H9 (cell line): ENCODE measurements around the gene PARM1. TPM values are rescaled to one million over a fixed set of nuclear protein-coding genes. Genes with fewer than 3 reads are reported as not detected.

Experiments
- DNase-seq: peaks from one replicate; pipeline ENCODE4 v3.0.0-alpha.2; 2017
- H2AFZ ChIP-seq: one replicate; pipeline ENCODE4 v1.6.1; 2013; ENCODE audit warnings: mild to moderate bottlenecking, low read length, control low read depth, moderate library complexity
- H2AK5ac ChIP-seq: 2 replicates; pipeline ENCODE4 v1.6.1; 2013; ENCODE audit warnings: low read length, control low read depth, mixed read lengths; ENCODE audit not compliant: insufficient read length
- H2BK120ac ChIP-seq: one replicate; pipeline ENCODE4 v1.6.1; 2013; ENCODE audit warnings: low read depth, mild to moderate bottlenecking, low read length, control low read depth, inconsistent platforms; ENCODE audit not compliant: poor library complexity, severe bottlenecking
- H2BK12ac ChIP-seq: 2 replicates; pipeline ENCODE4 v1.6.1; 2013; ENCODE audit warnings: low read length, control low read depth, mixed read lengths, low read depth; ENCODE audit not compliant: insufficient read length
- H2BK15ac ChIP-seq: 2 replicates; pipeline ENCODE4 v1.6.1; 2013; ENCODE audit warnings: low read depth, low read length, control low read depth
- H2BK20ac ChIP-seq: one replicate; pipeline ENCODE4 v1.6.1; 2013; ENCODE audit warnings: low read depth, mild to moderate bottlenecking, low read length, control low read depth, inconsistent platforms; ENCODE audit not compliant: poor library complexity, severe bottlenecking
- H2BK5ac ChIP-seq: 2 replicates; pipeline ENCODE4 v1.6.1; 2013; ENCODE audit warnings: low read length, control low read depth, mixed read lengths; ENCODE audit not compliant: insufficient read length
- H3K14ac ChIP-seq: 2 replicates; pipeline ENCODE4 v1.6.1; 2013; ENCODE audit warnings: low read length, control low read depth; ENCODE audit not compliant: insufficient read depth
- H3K18ac ChIP-seq: 2 replicates; pipeline ENCODE4 v1.6.1; 2013; ENCODE audit warnings: low read depth, mild to moderate bottlenecking, mixed read lengths, low read length, control low read depth; ENCODE audit not compliant: insufficient read length
- H3K23ac ChIP-seq: 2 replicates; pipeline ENCODE4 v1.6.1; 2013; ENCODE audit warnings: low read length, control low read depth, mixed read lengths, low read depth; ENCODE audit not compliant: insufficient read length
- H3K23me2 ChIP-seq: 2 replicates; pipeline ENCODE4 v1.6.1; 2013; ENCODE audit warnings: low read depth, mild to moderate bottlenecking, mixed read lengths, low read length, control low read depth; ENCODE audit not compliant: insufficient read length, poor library complexity, severe bottlenecking
- H3K27ac ChIP-seq: 2 replicates; pipeline ENCODE4 v1.5.1; 2013; ENCODE audit warnings: low read length, control low read depth, mixed read lengths, low read depth; ENCODE audit not compliant: insufficient read length
- H3K27me3 ChIP-seq: 2 replicates; pipeline ENCODE4 v1.6.1; 2013; ENCODE audit warnings: low read length, control low read depth, inconsistent platforms; ENCODE audit not compliant: insufficient read depth
- H3K4ac ChIP-seq: 2 replicates; pipeline ENCODE4 v1.6.1; 2013; ENCODE audit warnings: low read depth, mild to moderate bottlenecking, control low read depth, inconsistent platforms, low read length, moderate library complexity
- H3K4me1 ChIP-seq: 2 replicates; pipeline ENCODE4 v1.6.1; 2013; ENCODE audit warnings: low read length, control low read depth, inconsistent platforms; ENCODE audit not compliant: insufficient read depth
- H3K4me2 ChIP-seq: 2 replicates; pipeline ENCODE4 v1.6.1; 2013; ENCODE audit warnings: low read length, control low read depth, mixed read lengths; ENCODE audit not compliant: insufficient read length, insufficient read depth
- H3K56ac ChIP-seq: 2 replicates; pipeline ENCODE4 v1.6.1; 2013; ENCODE audit warnings: low read depth, mild to moderate bottlenecking, mixed read lengths, low read length, control low read depth; ENCODE audit not compliant: insufficient read length
- H3K79me1 ChIP-seq: 2 replicates; pipeline ENCODE4 v1.6.1; 2013; ENCODE audit warnings: low read depth, mild to moderate bottlenecking, moderate library complexity, low read length, control low read depth, inconsistent platforms; ENCODE audit not compliant: insufficient read depth, poor library complexity, severe bottlenecking
- H3K79me2 ChIP-seq: 2 replicates; pipeline ENCODE4 v1.6.1; 2013; ENCODE audit warnings: low read length, control low read depth, inconsistent platforms; ENCODE audit not compliant: insufficient read depth
- H3K9ac ChIP-seq: 2 replicates; pipeline ENCODE4 v1.6.1; 2013; ENCODE audit warnings: low read length, control low read depth, mixed read lengths; ENCODE audit not compliant: insufficient read length; ENCODE audit errors: extremely low read depth
- H3K9me3 ChIP-seq: one replicate; pipeline ENCODE4 v1.6.1; 2013; ENCODE audit warnings: low read depth, low read length, inconsistent platforms; ENCODE audit not compliant: control insufficient read depth
- H3T11ph ChIP-seq: one replicate; pipeline ENCODE4 v1.6.1; 2013; ENCODE audit warnings: mild to moderate bottlenecking, low read length, control low read depth, inconsistent platforms
- H4K20me1 ChIP-seq: one replicate; pipeline ENCODE4 v1.6.1; 2013; ENCODE audit not compliant: control insufficient read depth, insufficient read length, insufficient read depth
- H4K5ac ChIP-seq: 2 replicates; pipeline ENCODE4 v1.6.1; 2013; ENCODE audit warnings: low read depth, mild to moderate bottlenecking, mixed read lengths, low read length, control low read depth; ENCODE audit not compliant: insufficient read length
- H4K8ac ChIP-seq: replicated peaks from 2 replicates; pipeline ENCODE4 v1.6.1; 2013; ENCODE audit warnings: low read length, control low read depth, mixed read lengths, low read depth; ENCODE audit not compliant: insufficient read length
- H4K91ac ChIP-seq: 2 replicates; pipeline ENCODE4 v1.6.1; 2013; ENCODE audit warnings: low read depth, mild to moderate bottlenecking, moderate library complexity, mixed read lengths, low read length, control low read depth; ENCODE audit not compliant: insufficient read length
- H3K27ac Mint-ChIP-seq, 3 experiments: 2 replicates in 2 of 3; 3 replicates in 1 of 3; pipeline ENCODE4 v1.8.0; 2020 to 2021; ENCODE audit warnings: mixed read lengths in 3 of 3, mild to moderate bottlenecking in 1 of 3, moderate library complexity in 1 of 3
- H3K27me3 Mint-ChIP-seq: 2 replicates; pipeline ENCODE4 v1.8.0; 2021; ENCODE audit warnings: low read depth, mild to moderate bottlenecking, moderate library complexity, mixed read lengths
- H3K36me3 Mint-ChIP-seq, 3 experiments: 2 replicates in 2 of 3; 3 replicates in 1 of 3; pipeline ENCODE4 v1.8.0; 2020 to 2021; ENCODE audit warnings: low read depth in 3 of 3, mixed read lengths in 3 of 3; ENCODE audit not compliant: insufficient read depth in 1 of 3
- H3K4me1 Mint-ChIP-seq, 2 experiments: 2 replicates each; pipeline ENCODE4 v1.8.0; 2020; ENCODE audit warnings: mixed read lengths in 2 of 2
- H3K4me3 Mint-ChIP-seq, 2 experiments: 2 replicates in 1 of 2; 3 replicates in 1 of 2; pipeline ENCODE4 v1.8.0; 2020 to 2021; ENCODE audit warnings: mild to moderate bottlenecking in 2 of 2, mixed read lengths in 2 of 2, moderate library complexity in 1 of 2
- H3K9me3 Mint-ChIP-seq, 2 experiments: 2 replicates in 1 of 2; 3 replicates in 1 of 2; pipeline ENCODE4 v1.8.0; 2020; ENCODE audit warnings: mild to moderate bottlenecking in 2 of 2, mixed read lengths in 2 of 2, moderate library complexity in 1 of 2
- CTCF ChIP-seq: fragments of 200-600 bp; sonication (generic); conservative IDR thresholded peaks from 3 replicates; pipeline ENCODE4 v1.8.0; 2021; ENCODE audit warnings: antibody characterized with exemption, mild to moderate bottlenecking
- WGBS: extraction: QIAGEN DNeasy Blood & Tissue Kit; methylation state at CpG from one replicate; pipeline ENCODE4 v1.1.7; 2013; ENCODE audit warnings: missing lambda C conversion rate, low lambda C conversion rate, mixed read lengths; ENCODE audit not compliant: insufficient read length; ENCODE audit errors: extremely low coverage; 5-methylcytosine and 5-hydroxymethylcytosine counted together
- total RNA-seq: library from RNA; stranded (reverse); gene quantifications from 2 replicates; pipeline ENCODE4 v1.2.1, GENCODE V29; 2021

The PARM1 gene
- total RNA-seq, 1 experiment from 2014 or later, result 2.0 TPM

GRCh38 chr4:74999714-75000309 lies 66.9 kb downstream of the PARM1 start:
- H2BK20ac ChIP-seq, result no peak overlapping the region
- no peak overlapping the region for H3K27ac ChIP-seq
- no peaks in the 10 kb centered on the region for H3K27me3 ChIP-seq
- H3K4me2 ChIP-seq, result no peak overlapping the region
- no peak overlapping the region for H3K14ac ChIP-seq
- no peak overlapping the region for H2AFZ ChIP-seq
- no peak overlapping the region for H3T11ph ChIP-seq
- no peak overlapping the region for H3K4me3 Mint-ChIP-seq
- H3K18ac ChIP-seq, result no peak overlapping the region
- no peak overlapping the region for H4K8ac ChIP-seq
- no peak overlapping the region for H4K91ac ChIP-seq
- H3K23me2 ChIP-seq, result no peaks in the 10 kb centered on the region
- no peak overlapping the region for H3K4ac ChIP-seq
- H3K56ac ChIP-seq, result no peak overlapping the region
- H3K9ac ChIP-seq, result no peak overlapping the region
- no peaks in the 10 kb centered on the region for H4K20me1 ChIP-seq
- H2AK5ac ChIP-seq, result no peak overlapping the region
- H3K23ac ChIP-seq, result no peak overlapping the region
- no peaks in the 10 kb centered on the region for H3K4me1 ChIP-seq
- H2BK15ac ChIP-seq, result no peak overlapping the region
- peaks cover 6% of the 10 kb centered on the region for H3K27me3 Mint-ChIP-seq
- no peak overlapping the region for H2BK120ac ChIP-seq
- H4K5ac ChIP-seq, result no peak overlapping the region
- H3K79me1 ChIP-seq, result no peaks in the 10 kb centered on the region
- no peaks in the 10 kb centered on the region; a peak in 2 of 7 replicates for H3K36me3 Mint-ChIP-seq
- no peak for DNase-seq
- no peak overlapping the region for H2BK5ac ChIP-seq
- peaks cover 2 to 3% of the 10 kb centered on the region in 2 experiments; a peak in 3 of 4 replicates for H3K4me1 Mint-ChIP-seq
- H3K79me2 ChIP-seq, result no peaks in the 10 kb centered on the region
- WGBS, result no CpG with 5 or more reads among the region's 6 CpGs
- TF ChIP-seq CTCF, result no peak
- H3K9me3 Mint-ChIP-seq, result no peaks in the 10 kb centered on the region; a peak in 1 of 5 replicates
- H3K27ac Mint-ChIP-seq, result no peak overlapping the region
- no peaks in the 10 kb centered on the region for H3K9me3 ChIP-seq
- H2BK12ac ChIP-seq, result no peak overlapping the region
